Measurements from ENCODE around the gene ZNF225.
A peak's percentile ranks its signal among the peaks of the same experiment; 100 is the strongest.
"Not testable (repeated sequence)": the region's sequence is repeated elsewhere in the genome, so short reads cannot be mapped to it uniquely, and the experiment has no call there.

Gene ZNF225

DNA sequence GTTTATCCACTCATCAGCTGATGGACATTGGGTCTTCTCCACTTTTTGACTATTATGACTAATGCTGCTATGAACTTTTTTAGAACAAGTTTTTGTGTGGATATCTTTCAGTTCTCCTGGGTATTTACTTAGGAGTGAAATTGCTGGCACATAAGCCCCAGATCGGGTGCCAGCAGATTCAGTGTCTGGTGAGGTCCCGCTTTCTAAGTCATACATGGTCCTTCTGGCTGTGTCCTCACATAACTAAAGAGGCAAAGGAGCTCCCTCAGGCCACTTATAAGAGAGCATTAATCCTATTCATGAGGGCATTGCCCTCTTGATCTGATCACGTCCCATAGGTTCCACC lies 51.1 kb downstream of the ZNF225 start:
- DNase-seq, result no peak

DNA sequence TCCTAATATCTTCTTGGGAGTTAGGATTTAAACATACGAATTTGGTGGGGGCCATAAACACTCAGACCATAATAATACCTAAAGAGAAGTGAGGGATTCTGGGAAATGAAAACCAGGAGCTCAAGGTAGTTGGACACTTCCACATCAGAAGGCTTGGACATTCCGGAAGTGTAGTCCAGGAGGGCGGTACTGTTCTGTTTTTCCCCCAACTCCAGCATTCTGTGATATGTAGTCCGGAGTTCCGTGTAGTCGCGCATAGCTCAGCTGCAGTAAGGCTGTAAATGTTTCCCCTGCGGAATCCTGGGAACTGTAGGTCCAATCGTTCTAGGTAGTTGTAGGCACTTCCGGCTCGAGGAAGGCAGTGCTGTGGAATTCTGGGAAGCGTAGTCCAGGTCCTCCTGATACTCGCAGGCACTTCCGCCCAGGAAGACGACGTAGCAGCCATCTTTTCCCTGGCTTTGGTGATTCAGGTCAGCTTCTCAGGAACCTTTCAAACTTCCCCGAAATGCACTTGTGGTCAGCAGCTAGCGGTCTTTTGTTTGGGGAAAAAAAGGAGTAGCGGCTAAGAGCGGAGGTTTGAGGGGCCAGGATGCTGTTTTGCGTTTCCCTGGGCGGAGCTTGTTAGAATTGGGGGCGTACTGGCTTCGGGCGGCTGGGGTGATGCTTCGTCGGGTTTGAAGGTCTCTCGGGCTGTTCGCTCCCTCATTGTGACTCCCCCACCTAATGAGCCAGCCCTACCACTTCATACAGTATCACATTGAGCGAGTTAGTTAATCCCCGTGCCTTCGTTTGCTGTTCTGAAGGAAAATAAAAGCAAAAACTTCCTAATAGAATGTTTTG lies 51.7 kb downstream of the ZNF225 start, which contains the start of gene ZNF226:
Gene ZNF226 (plus strand): TSS at position 428 of the 840 bp plus-strand sequence. CDS start 4,981 bp downstream, outside the sequence.
- DNase-seq, result peak; percentile 90

DNA sequence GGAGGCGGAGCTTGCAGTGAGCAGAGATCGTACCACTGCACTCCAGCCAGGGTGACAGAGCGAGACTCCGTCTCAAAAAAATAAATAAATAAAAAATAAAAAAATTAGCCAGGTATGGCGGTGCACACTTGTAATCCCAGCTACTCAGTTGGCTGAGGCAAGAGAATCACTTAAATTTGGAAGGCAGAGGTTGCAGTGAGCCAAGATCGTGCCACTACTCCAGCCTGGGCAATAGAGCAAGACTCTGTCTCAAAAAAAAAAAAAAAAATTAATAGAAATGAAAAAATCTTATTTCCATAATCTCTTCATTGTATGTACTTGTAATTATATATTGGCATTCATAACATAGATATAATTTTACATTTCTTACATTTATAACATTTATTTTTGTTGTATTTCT lies 57.5 kb downstream of the ZNF225 start:
- DNase-seq, result not testable (repeated sequence)

DNA sequence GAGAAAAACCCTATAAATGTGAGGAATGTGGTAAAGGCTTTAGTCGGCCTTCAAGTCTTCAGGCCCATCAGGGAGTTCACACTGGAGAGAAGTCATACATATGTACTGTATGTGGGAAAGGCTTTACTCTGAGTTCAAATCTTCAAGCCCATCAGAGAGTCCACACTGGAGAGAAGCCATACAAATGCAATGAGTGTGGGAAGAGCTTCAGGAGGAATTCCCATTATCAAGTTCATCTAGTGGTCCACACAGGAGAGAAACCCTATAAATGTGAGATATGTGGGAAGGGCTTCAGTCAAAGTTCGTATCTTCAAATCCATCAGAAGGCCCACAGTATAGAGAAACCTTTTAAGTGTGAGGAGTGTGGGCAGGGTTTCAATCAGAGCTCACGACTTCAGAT lies 63.4 kb downstream of the ZNF225 start:
- DNase-seq, result no peak

DNA sequence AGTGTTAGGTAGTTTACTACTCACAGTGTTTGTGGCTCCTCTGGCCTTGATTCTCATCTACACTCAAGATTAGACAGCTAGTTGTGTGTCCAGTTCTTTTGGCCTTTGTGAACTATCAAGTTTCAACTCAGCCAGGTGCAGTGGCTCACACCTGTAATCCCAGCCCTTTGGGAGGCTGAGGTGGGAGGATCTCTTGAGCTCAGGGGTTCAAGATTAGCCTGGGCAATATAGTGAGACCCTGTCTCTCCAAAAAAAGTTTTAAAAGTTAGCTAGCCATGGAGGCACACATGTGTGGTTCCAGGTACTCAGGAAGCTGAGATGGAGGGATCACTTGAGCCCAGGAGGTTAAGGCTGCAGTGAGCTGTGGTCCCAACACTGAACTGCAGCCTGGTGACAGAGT lies 67.8 kb downstream of the ZNF225 start:
- no peak for DNase-seq

DNA sequence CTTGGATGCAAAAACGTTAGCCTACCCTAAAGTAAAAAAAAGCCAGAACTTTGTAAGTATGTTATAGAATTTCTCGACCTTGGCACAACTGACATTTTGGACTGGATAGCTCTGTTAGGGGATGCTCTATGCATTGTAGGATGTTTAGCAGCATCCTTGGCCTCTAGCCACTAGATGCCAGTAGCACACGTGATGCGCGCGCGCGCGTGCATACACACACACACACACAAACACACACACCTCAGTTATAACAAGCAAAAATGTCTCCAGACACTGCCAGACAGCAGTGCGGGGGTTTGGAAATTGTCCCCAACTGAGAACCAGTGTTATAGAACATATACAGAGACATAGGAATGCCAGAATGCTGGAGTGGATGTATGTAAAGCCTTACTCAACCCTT lies 68.9 kb downstream of the ZNF225 start:
- no peak for DNase-seq

All from CD4-positive, alpha-beta T cell treated with Interleukin-21 for 1 hour (primary cell).